Activated B cell treated with CpG ODN at 0.5 μM for 24 hours (primary cell): ENCODE measurements around the gene CD302. TPM values are rescaled to one million over a fixed set of nuclear protein-coding genes. Genes with fewer than 3 reads are reported as not detected.
"Not testable (repeated sequence)": the region's sequence is repeated elsewhere in the genome, so short reads cannot be mapped to it uniquely, and the experiment has no call there.

ENCODE experiments used
- ATAC-seq: fragments of 200-7000 bp; cut with Tn5 transposase; one replicate; pipeline ENCODE4 v1.10.0; 2021; ENCODE audit warnings: low read depth, mild to moderate bottlenecking, moderate library complexity
- CTCF ChIA-PET: fragments of 350-600 bp; sonication (Branson Sonifier 250); formaldehyde crosslinking; loops from one replicate; lab custom pipeline; 2021; ENCODE audit warnings: antibody characterized with exemption; lab: Charles Lee
- POLR2A ChIA-PET: fragments of 350-600 bp; sonication (Branson Sonifier 250); formaldehyde crosslinking; loops from one replicate; lab custom pipeline; 2021; ENCODE audit warnings: antibody characterized with exemption; lab: Charles Lee
- DNase-seq: peaks from one replicate; pipeline ENCODE4 v3.0.0; 2022
- H3K27ac Mint-ChIP-seq: one replicate; pipeline ENCODE4 v1.8.0; 2020; ENCODE audit warnings: mixed read lengths
- H3K27me3 Mint-ChIP-seq: one replicate; pipeline ENCODE4 v1.8.0; 2021; ENCODE audit warnings: mixed read lengths
- H3K36me3 Mint-ChIP-seq: one replicate; pipeline ENCODE4 v1.8.0; 2021; ENCODE audit warnings: low read depth, mixed read lengths
- H3K4me1 Mint-ChIP-seq: one replicate; pipeline ENCODE4 v1.8.0; 2021; ENCODE audit warnings: mixed read lengths
- H3K4me3 Mint-ChIP-seq: one replicate; pipeline ENCODE4 v1.8.0; 2020; ENCODE audit warnings: mild to moderate bottlenecking, mixed read lengths
- H3K9me3 Mint-ChIP-seq: one replicate; pipeline ENCODE4 v1.8.0; 2020; ENCODE audit warnings: mixed read lengths
- CTCF ChIP-seq: fragments of 200-600 bp; IDR thresholded peaks from one replicate; pipeline ENCODE4 v1.8.0; 2022; ENCODE audit warnings: antibody characterized with exemption, mild to moderate bottlenecking
- intact Hi-C: fragments of 100-400 bp; cut with micrococcal nuclease; formaldehyde crosslinking; loops from one replicate; pipeline ENCODE4 v1.15.1; 2024
- total RNA-seq: library from RNA; stranded (reverse); gene quantifications from 2 replicates; pipeline ENCODE4 v1.2.3, GENCODE V29; 2022

Gene CD302
- total RNA-seq, 1 donor from 2014 or later = 1.2 TPM

DNA sequence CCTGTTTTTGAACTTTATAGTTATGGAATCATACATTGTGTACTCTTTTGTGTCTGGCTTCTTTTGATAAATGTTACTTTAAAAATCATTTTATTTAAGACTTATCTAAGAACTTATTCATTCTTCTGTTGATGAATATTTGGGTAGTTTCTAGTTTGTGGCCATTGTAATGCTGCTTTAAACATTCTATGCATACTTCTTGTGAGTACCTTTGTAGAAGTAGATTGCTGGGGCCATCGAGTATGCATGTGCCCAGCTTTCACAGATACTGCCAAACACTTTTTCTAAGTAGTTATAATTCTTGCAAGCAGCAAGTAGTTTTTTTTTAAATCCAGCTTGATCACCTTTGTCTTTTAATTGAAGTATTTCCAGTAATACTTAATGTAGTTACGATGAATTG is 11.1 kb downstream of the CD302 start:
- intact Hi-C loops = no loop called here
- no peak overlapping the region for H3K27ac Mint-ChIP-seq
- no peak for TF ChIP-seq CTCF
- no peaks in the 10 kb centered on the region for H3K4me1 Mint-ChIP-seq
- POLR2A ChIA-PET = no interaction called here
- ATAC-seq = no peak
- CTCF ChIA-PET = interaction anchor here (0.5 kb wide), 1 partner anchor 245 kb away, joined by 3 read pairs; no protein-coding TSS in a partner anchor
- H3K27me3 Mint-ChIP-seq = no peaks in the 10 kb centered on the region
- H3K36me3 Mint-ChIP-seq = no peaks in the 10 kb centered on the region
- no peaks in the 10 kb centered on the region for H3K9me3 Mint-ChIP-seq
- no peak for DNase-seq
- no peak overlapping the region for H3K4me3 Mint-ChIP-seq

GRCh38 chr2:159785195-159785594 is 12.8 kb downstream of the CD302 start:
- POLR2A ChIA-PET = no interaction called here
- no peaks in the 10 kb centered on the region for H3K27me3 Mint-ChIP-seq

GRCh38 chr2:159784744-159785143 is 13.3 kb downstream of the CD302 start:
- CTCF ChIA-PET, DNase-seq, H3K27ac Mint-ChIP-seq, intact Hi-C loops, POLR2A ChIA-PET, H3K4me3 Mint-ChIP-seq, H3K9me3 Mint-ChIP-seq, H3K4me1 Mint-ChIP-seq, ATAC-seq, H3K36me3 Mint-ChIP-seq, H3K27me3 Mint-ChIP-seq: not testable (repeated sequence)

More at GRCh38 chr2:159785195-159785594, 12.8 kb downstream of the CD302 start:
- Mint-ChIP-seq H3K27ac (no peak overlapping the region), H3K4me3 (no peak overlapping the region), H3K9me3 (no peaks in the 10 kb centered on the region), H3K36me3 (no peaks in the 10 kb centered on the region), H3K4me1 (no peaks in the 10 kb centered on the region)
- no peak for TF ChIP-seq CTCF
- ATAC-seq (no peak), DNase-seq (no peak)
- CTCF ChIA-PET = no interaction called here
- intact Hi-C loops = no loop called here

DNA sequence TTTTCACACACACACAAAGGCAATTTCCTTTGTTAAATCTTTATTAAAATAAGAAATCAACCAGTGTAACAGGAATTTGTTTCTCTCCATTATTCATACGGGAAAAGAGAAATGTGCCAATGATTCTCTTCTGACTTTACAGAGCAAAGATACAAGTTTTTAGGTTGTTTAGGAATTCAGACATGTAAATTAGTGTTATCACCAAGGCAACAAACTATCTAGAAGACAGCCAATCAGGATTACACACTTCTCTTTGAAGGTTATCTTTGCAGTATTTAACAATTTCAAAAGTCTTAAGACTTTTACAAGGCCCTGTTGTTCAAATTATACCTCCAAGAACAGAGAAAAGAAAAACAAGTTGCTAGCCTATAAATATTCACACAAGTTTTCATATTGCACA is 14.5 kb downstream of the CD302 start:
- no peak overlapping the region for H3K4me3 Mint-ChIP-seq
- intact Hi-C loops = no loop called here
- no peaks in the 10 kb centered on the region for H3K27me3 Mint-ChIP-seq
- H3K27ac Mint-ChIP-seq = no peak overlapping the region
- ChIA-PET CTCF (no interaction called here), POLR2A (no interaction called here)
- no peaks in the 10 kb centered on the region for H3K36me3 Mint-ChIP-seq
- no peak for TF ChIP-seq CTCF
- ATAC-seq = no peak
- DNase-seq = no peak
- H3K9me3 Mint-ChIP-seq = no peaks in the 10 kb centered on the region
- peaks cover 7% of the 10 kb centered on the region for H3K4me1 Mint-ChIP-seq

DNA sequence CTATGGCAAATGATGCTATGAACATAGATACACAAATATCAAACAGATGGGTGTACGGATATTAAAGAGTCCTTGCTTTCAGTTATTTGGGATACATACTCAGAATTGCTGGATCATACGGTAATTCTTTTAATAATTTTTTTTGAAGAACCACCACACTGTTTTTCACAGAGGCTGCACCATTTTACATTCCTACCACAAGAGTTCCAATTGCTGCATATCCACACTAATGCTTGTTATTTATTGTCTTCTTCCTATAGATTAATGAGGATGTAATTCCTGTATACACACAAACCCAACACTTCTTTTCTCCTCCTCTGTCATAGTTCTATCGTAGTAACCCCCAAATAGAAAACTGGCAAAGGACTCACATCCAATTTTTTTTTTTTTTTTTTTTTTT is 21.7 kb downstream of the CD302 start:
- ChIA-PET CTCF (no interaction called here), POLR2A (no interaction called here)
- no peaks in the 10 kb centered on the region for H3K9me3 Mint-ChIP-seq
- H3K4me3 Mint-ChIP-seq = no peak overlapping the region
- no peak overlapping the region for H3K27ac Mint-ChIP-seq
- TF ChIP-seq CTCF = no peak
- H3K27me3 Mint-ChIP-seq = no peaks in the 10 kb centered on the region
- peaks cover 11% of the 10 kb centered on the region for H3K36me3 Mint-ChIP-seq
- ATAC-seq (no peak), DNase-seq (no peak)
- H3K4me1 Mint-ChIP-seq = peaks cover 7% of the 10 kb centered on the region
- intact Hi-C loops = no loop called here

DNA sequence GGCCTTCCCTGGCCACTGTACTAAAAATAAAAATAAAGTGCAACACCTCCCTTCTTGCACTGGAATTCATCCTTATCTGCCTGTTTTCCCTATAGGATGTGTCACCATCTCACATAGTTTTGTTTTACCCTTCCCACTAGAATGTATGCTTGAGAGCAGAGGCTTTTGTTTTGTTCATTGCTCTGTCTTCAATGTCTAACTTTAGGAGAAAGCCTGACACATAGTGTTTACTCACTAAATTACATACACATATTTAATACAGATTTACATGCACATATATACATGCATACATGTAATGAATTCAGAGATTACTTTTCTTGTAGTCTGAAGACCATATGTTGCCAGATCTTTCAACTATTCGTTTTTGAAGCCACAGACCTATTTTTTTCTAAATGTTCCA is 23.0 kb downstream of the CD302 start:
- ChIA-PET POLR2A (no interaction called here), CTCF (no interaction called here)
- Mint-ChIP-seq H3K27ac (peak overlapping the region; percentile 3), H3K36me3 (peaks cover 17% of the 10 kb centered on the region), H3K4me1 (peaks cover 7% of the 10 kb centered on the region), H3K27me3 (no peaks in the 10 kb centered on the region), H3K9me3 (no peaks in the 10 kb centered on the region), H3K4me3 (no peak overlapping the region)
- DNase-seq = no peak
- ATAC-seq = no peak
- no peak for TF ChIP-seq CTCF
- intact Hi-C loops = no loop called here
